ENCODE results near the gene BMP2K.

DNA sequence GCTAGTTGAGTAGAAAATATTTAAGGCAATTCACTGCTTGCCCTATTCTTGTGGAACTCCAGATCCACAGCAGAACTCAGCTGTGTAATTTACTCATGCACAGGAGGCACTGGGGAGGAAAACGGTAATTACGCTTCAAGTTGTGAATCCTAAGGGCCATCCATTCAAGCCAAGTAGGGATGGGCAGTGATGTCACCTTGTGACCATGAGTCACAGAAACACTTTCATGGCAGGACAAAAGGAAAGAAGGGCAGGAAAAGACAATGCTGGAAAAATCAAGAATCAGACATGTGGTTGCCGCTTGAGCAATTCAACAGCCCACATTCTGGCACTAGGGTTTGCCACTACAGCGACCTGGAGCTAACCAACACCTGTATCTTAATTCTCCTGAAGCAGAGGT lies 161.7 kb downstream of the BMP2K start:
- TF ChIP-seq, protein P1, sequence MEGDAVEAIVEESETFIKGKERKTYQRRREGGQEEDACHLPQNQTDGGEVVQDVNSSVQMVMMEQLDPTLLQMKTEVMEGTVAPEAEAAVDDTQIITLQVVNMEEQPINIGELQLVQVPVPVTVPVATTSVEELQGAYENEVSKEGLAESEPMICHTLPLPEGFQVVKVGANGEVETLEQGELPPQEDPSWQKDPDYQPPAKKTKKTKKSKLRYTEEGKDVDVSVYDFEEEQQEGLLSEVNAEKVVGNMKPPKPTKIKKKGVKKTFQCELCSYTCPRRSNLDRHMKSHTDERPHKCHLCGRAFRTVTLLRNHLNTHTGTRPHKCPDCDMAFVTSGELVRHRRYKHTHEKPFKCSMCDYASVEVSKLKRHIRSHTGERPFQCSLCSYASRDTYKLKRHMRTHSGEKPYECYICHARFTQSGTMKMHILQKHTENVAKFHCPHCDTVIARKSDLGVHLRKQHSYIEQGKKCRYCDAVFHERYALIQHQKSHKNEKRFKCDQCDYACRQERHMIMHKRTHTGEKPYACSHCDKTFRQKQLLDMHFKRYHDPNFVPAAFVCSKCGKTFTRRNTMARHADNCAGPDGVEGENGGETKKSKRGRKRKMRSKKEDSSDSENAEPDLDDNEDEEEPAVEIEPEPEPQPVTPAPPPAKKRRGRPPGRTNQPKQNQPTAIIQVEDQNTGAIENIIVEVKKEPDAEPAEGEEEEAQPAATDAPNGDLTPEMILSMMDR (IDR thresholded peaks at IDR 0.05; ENCODE audit: control extremely low read depth in 1 of 3, insufficient read depth in 1 of 3, low read depth in 1 of 3, low read length in 3 of 3): no peak
- no peak for TF ChIP-seq NRF1 (IDR thresholded peaks at IDR 0.05; ENCODE audit: low read depth, low read length)
- no peak for TF ChIP-seq EZH2 (IDR thresholded peaks at IDR 0.05; ENCODE audit: low read depth, low read length, severe bottlenecking)
- TF ChIP-seq HDAC6 (IDR thresholded peaks at IDR 0.05; ENCODE audit: low read depth, low read length): no peak
- TF ChIP-seq RAD21 (IDR thresholded peaks at IDR 0.05 in 1 of 2, conservative IDR thresholded peaks at IDR 0.05 in 1 of 2; ENCODE audit: low read depth in 2 of 2, low read length in 2 of 2): no peak
- no peak for TF ChIP-seq YY1 (IDR thresholded peaks at IDR 0.05; ENCODE audit: low read depth, low read length)
- no peak for TF ChIP-seq EGR1 (IDR thresholded peaks at IDR 0.05; ENCODE audit: borderline replicate concordance, low read depth, low read length)
- TF ChIP-seq GABPA (IDR thresholded peaks at IDR 0.05; ENCODE audit: borderline replicate concordance, insufficient read depth, low read length): no peak
- TF ChIP-seq, protein P2, sequence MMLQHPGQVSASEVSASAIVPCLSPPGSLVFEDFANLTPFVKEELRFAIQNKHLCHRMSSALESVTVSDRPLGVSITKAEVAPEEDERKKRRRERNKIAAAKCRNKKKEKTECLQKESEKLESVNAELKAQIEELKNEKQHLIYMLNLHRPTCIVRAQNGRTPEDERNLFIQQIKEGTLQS (IDR thresholded peaks at IDR 0.05; ENCODE audit: insufficient read depth, low read depth, low read length): no peak
- no peak for TF ChIP-seq BRCA1 (IDR thresholded peaks at IDR 0.05; ENCODE audit: low read depth, low read length)
